ENCODE measurements around the gene KLK15. TPM values are rescaled to one million over a fixed set of nuclear protein-coding genes. Genes with fewer than 3 reads are reported as not detected.

KLK15 gene
- total and polyA plus RNA-seq, 2 of the 8 experiments (the other 6 are each of a cell fraction or from before 2014, with no cell fraction given): not detected

- TF ChIP-seq POLR2AphosphoS5 (IDR thresholded peaks at IDR 0.05; ENCODE audit: low read depth, low read length) (no peak), SIN3A (conservative IDR thresholded peaks at IDR 0.05 in 1 of 2, IDR thresholded peaks at IDR 0.05 in 1 of 2; ENCODE audit: low read depth in 1 of 2, low read length in 2 of 2) (no peak), KDM1A (IDR thresholded peaks at IDR 0.05; ENCODE audit: borderline replicate concordance, low read length) (no peak), EP300 (IDR thresholded peaks at IDR 0.05; ENCODE audit: borderline replicate concordance in 1 of 2, low read depth in 2 of 2, low read length in 2 of 2) (no peak), KDM5A (IDR thresholded peaks at IDR 0.05; ENCODE audit: low read length) (no peak), NANOG (IDR thresholded peaks at IDR 0.05; ENCODE audit: insufficient read depth, low read depth, low read length, poor library complexity, severe bottlenecking) (no peak), RNF2 (IDR thresholded peaks at IDR 0.05; ENCODE audit: borderline replicate concordance, low read depth, low read length, missing control alignments, poor library complexity, severe bottlenecking) (no peak)
Measured at GRCh38 chr19:50823389-50824042, 9.9 kb downstream of the KLK15 start, which contains the start of gene KLK1 (continued).

Measured in H1 (cell line).